Sigmoid colon (tissue), 4 donors: ENCODE measurements around the gene ESYT1.

Source experiments
- CTCF ChIP-seq, 4 experiments: fragments of 450-650 bp in 3 of 4; fragments of 200-600 bp in 1 of 4; IDR thresholded peaks; one replicate each; pipeline ENCODE4 v1.5.1; 2016 to 2019; ENCODE audit warnings: antibody characterized with exemption in 4 of 4, mild to moderate bottlenecking in 3 of 4, moderate library complexity in 2 of 4
- EP300 ChIP-seq, 4 donors: sonication (generic); formaldehyde crosslinking; IDR thresholded peaks; one replicate each; pipeline ENCODE4 v1.6.1; 2017; ENCODE audit warnings: antibody characterized with exemption in 4 of 4
- POLR2A ChIP-seq, 2 donors: fragments of 450-650 bp; IDR thresholded peaks; one replicate each; pipeline ENCODE4 v1.6.1; 2016; ENCODE audit warnings: antibody characterized with exemption in 2 of 2, mild to moderate bottlenecking in 2 of 2, moderate library complexity in 2 of 2
- POLR2AphosphoS5 ChIP-seq, 4 donors: sonication (generic); formaldehyde crosslinking; IDR thresholded peaks; one replicate each; pipeline ENCODE4 v1.6.1; 2017; ENCODE audit warnings: antibody characterized with exemption in 4 of 4

DNA sequence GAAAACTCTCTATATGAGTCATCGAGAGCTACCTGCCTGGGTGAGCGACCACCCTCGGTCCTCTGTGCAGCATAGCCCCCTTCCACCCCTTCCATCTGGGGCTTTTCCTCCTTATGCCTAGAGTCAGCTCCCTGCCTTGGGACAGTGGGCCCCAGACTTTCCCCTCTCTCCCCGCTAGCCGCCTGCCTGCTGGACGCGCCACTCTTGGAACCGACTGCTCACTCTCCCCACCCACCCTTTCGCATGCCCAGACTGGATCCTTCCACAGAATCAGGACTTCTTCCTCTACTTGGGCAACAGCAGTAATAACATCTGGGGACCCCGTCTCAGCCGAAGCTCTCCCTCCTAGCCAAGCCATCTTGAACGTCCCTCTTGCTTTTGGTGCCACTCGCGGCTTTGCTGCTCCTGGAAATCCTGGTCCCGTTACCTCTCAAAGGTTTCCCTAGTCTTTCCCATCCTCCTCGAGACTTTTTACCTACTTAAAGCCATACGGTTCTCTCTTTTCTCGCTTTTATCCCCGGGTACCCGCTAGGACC is 671 bp downstream of the ESYT1 start:
- TF ChIP-seq CTCF (IDR thresholded peaks at IDR 0.05): no peak
- TF ChIP-seq EP300 (IDR thresholded peaks at IDR 0.05): no peak
- no peak for TF ChIP-seq POLR2A (IDR thresholded peaks at IDR 0.05)
- no peak for TF ChIP-seq POLR2AphosphoS5 (IDR thresholded peaks at IDR 0.05)
